Prostate gland (tissue), 2 donors: ENCODE results near the gene APOLD1. TPM values are rescaled to one million over a fixed set of nuclear protein-coding genes. Genes with fewer than 3 reads are reported as not detected.

ENCODE experiments used
- DNase-seq: peaks from one replicate; pipeline ENCODE4 v3.0.0-alpha.2; 2019; ENCODE audit warnings: low spot score
- H3K27ac ChIP-seq, 2 donors: fragments of 200-600 bp; sonication (generic); 2 replicates each; pipeline ENCODE4 v1.5.1; 2017 to 2019
- H3K27me3 ChIP-seq: fragments of 200-600 bp; sonication (generic); replicated peaks from 2 replicates; pipeline ENCODE4 v1.5.1; 2019; ENCODE audit not compliant: insufficient read depth
- H3K36me3 ChIP-seq, 2 donors: fragments of 200-600 bp; sonication (generic); 1 replicate in 1 of 2; 2 replicates in 1 of 2; pipeline versions ENCODE4 v1.5.1 to v1.8.1; 2017 to 2019
- H3K4me1 ChIP-seq: fragments of 200-600 bp; sonication (generic); replicated peaks from 2 replicates; pipeline ENCODE4 v1.5.1; 2019
- H3K4me3 ChIP-seq, 2 donors: fragments of 200-600 bp; sonication (generic); 2 replicates each; pipeline ENCODE4 v1.5.1; 2017 to 2019
- H3K9me3 ChIP-seq: fragments of 200-600 bp; sonication (generic); 2 replicates; pipeline ENCODE4 v1.5.1; 2017
- POLR2A ChIP-seq: fragments of 450-650 bp; IDR thresholded peaks from one replicate; pipeline ENCODE4 v1.6.1; 2016; ENCODE audit warnings: antibody characterized with exemption, mild to moderate bottlenecking
- POLR2AphosphoS5 ChIP-seq: sonication (generic); formaldehyde crosslinking; IDR thresholded peaks from one replicate; pipeline ENCODE4 v1.6.1; 2017; ENCODE audit warnings: antibody characterized with exemption
- WGBS: methylation state at CpG from one replicate; pipeline ENCODE4 v1.1.5; 2018; 5-methylcytosine and 5-hydroxymethylcytosine counted together
- intact Hi-C: fragments of 100-400 bp; cut with DNase I; formaldehyde crosslinking; loops from one replicate; pipeline ENCODE4 v1.14.2; 2022
- total RNA-seq, 2 donors: library from RNA; depleted of rRNA; stranded (reverse); fragments of >200 nt; gene quantifications; one replicate each; pipeline ENCODE4 v1.1.0, GENCODE V29; 2016
- TF ChIP-seq, protein P1 (sequence below), 4 experiments: fragments of 200-600 bp in 2 of 4; fragments of 450-650 bp in 2 of 4; sonication (generic) in 2 of 4; IDR thresholded peaks; 1 replicate in 3 of 4; 2 replicates in 1 of 4; pipeline ENCODE4 v1.5.1; 2016 to 2019; ENCODE audit warnings: antibody characterized with exemption in 4 of 4, mild to moderate bottlenecking in 2 of 4, moderate library complexity in 2 of 4

The APOLD1 gene
- total RNA-seq, 2 donors from 2014 or later, result 10.7 to 16.1 TPM

GRCh38 chr12:12811343-12811742 is 25.9 kb downstream of the APOLD1 start:
- 94% methylated on average over 3 of the region's 3 CpGs for WGBS
- intact Hi-C loops, result no loop called here
- Histone ChIP-seq H3K27me3 (no peaks in the 10 kb centered on the region), H3K4me3 (no peak overlapping the region), H3K9me3 (no peaks in the 10 kb centered on the region), H3K27ac (no peak overlapping the region), H3K36me3 (no peaks in the 10 kb centered on the region), H3K4me1 (peaks cover 5% of the 10 kb centered on the region)
- no peak for DNase-seq
- TF ChIP-seq, protein P1, sequence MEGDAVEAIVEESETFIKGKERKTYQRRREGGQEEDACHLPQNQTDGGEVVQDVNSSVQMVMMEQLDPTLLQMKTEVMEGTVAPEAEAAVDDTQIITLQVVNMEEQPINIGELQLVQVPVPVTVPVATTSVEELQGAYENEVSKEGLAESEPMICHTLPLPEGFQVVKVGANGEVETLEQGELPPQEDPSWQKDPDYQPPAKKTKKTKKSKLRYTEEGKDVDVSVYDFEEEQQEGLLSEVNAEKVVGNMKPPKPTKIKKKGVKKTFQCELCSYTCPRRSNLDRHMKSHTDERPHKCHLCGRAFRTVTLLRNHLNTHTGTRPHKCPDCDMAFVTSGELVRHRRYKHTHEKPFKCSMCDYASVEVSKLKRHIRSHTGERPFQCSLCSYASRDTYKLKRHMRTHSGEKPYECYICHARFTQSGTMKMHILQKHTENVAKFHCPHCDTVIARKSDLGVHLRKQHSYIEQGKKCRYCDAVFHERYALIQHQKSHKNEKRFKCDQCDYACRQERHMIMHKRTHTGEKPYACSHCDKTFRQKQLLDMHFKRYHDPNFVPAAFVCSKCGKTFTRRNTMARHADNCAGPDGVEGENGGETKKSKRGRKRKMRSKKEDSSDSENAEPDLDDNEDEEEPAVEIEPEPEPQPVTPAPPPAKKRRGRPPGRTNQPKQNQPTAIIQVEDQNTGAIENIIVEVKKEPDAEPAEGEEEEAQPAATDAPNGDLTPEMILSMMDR (IDR thresholded peaks at IDR 0.05), result no peak
- TF ChIP-seq POLR2A (no peak), POLR2AphosphoS5 (no peak)

DNA sequence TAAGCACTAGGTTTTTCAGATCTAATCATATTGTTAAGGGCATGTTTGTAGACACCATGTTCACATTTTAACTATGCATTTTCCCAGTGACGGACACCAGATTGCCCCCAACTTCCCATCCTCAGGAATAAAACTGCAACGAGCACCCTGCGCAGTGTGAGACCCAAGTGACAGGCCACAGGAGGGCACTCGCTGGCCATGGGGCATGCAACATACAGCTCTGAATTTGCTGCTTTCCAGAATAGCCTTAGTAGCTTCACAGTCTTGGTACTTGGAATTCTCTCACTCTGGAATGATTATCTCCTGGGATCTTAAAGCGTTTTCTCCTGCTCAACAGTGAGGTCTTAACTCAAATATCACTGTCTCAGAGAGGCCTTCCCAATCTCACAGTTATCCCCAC is 26.7 kb downstream of the APOLD1 start:
- Histone ChIP-seq H3K4me1 (peaks cover 5% of the 10 kb centered on the region), H3K36me3 (no peaks in the 10 kb centered on the region), H3K27me3 (no peaks in the 10 kb centered on the region), H3K27ac (no peak overlapping the region), H3K9me3 (no peaks in the 10 kb centered on the region), H3K4me3 (no peak overlapping the region)
- 95% methylated on average over 5 of the region's 5 CpGs for WGBS
- intact Hi-C loops, result no loop called here
- DNase-seq, result no peak
- TF ChIP-seq POLR2A, result no peak
- no peak for TF ChIP-seq POLR2AphosphoS5
- TF ChIP-seq, protein P1 (IDR thresholded peaks at IDR 0.05), result no peak

GRCh38 chr12:12812618-12813119 is 27.2 kb downstream of the APOLD1 start:
- H3K27ac ChIP-seq, result peak overlapping the region in 1 of 2 donors; percentile 67

DNA sequence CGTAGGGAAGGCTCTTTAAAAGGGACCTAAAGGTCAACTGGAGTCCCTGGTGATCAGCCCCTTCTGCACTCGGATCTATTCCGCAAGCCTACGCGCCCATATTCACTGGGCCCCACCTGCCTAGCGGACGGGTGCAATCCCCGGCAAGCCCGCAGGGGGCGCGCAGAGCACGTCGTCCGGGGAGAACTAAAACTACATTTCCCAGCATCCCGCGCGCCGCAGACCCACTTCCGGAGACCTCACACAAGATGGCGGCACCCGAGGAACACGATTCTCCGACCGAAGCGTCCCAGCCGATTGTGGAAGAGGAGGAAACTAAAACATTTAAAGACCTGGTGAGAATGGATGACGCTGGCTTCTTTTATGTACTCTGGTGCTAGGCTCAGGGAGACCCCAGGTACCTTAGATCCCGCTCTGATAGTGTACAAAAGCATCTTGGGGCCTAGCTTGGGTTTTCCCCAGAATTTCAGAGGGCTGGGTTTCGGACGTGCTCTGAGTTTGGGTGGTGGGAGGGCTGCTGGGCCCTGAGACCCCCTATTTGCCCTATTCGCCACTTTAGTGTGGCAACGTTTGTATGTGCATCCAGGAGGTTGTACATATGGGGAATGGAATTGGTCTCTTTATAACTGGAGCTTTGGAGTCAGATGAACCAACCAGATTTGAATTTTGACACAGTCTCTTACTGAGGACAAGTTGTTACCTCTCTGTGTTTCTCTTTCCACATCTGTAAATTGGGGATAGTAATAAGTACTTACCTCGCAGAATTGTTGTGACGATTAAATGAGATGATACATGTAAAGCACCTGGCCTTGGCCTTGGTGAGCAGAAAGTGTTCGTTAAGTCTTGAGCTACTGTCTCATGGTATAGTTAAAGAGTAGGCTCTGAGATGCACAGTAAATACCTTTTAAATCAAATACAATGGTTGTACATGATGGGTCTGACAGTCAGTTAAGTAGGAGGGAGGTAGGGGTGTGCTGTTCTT is 28.0 kb downstream of the APOLD1 start, which contains the start of gene DDX47:
TSS of gene DDX47 (plus strand) at position 227 of the 982 bp plus-strand sequence. CDS start at position 249, 22 bp downstream.
- H3K36me3 ChIP-seq, result no peaks in the 10 kb centered on the region
- peak; percentile 94 for DNase-seq
- H3K9me3 ChIP-seq, result no peaks in the 10 kb centered on the region
- 3% methylated on average over 35 of the region's 35 CpGs for WGBS
- peak within 1 kb of the TSS; percentile 57 to 67 for H3K27ac ChIP-seq
- intact Hi-C loops, result no loop called here
- peaks cover 5% of the 10 kb centered on the region for H3K4me1 ChIP-seq
- peak within 1 kb of the TSS; percentile 54 to 73 for H3K4me3 ChIP-seq
- no peaks in the 10 kb centered on the region for H3K27me3 ChIP-seq
- peak; percentile 97 for TF ChIP-seq POLR2AphosphoS5
- TF ChIP-seq, protein P1 (IDR thresholded peaks at IDR 0.05), result peak; percentile 83 to 99 (median 99)
- peak; percentile 43 for TF ChIP-seq POLR2A

More at GRCh38 chr12:12812618-12813119, 27.2 kb downstream of the APOLD1 start:
- TF ChIP-seq, protein P1 (IDR thresholded peaks at IDR 0.05), result no peak
- TF ChIP-seq POLR2AphosphoS5 (no peak), POLR2A (no peak)
- peaks cover 5% of the 10 kb centered on the region for H3K4me1 ChIP-seq
- H3K4me3 ChIP-seq, result no peak overlapping the region
- intact Hi-C loops, result no loop called here
- WGBS, result 79% methylated on average over 14 of the region's 14 CpGs
- H3K9me3 ChIP-seq, result no peaks in the 10 kb centered on the region
- H3K27me3 ChIP-seq, result no peaks in the 10 kb centered on the region
- H3K36me3 ChIP-seq, result no peaks in the 10 kb centered on the region
- no peak for DNase-seq
